Skeletal muscle cell (primary cell): ENCODE measurements around the gene CRABP1.

Experiments used
- DNase-seq: peaks from one replicate; pipeline ENCODE4 v3.0.0-alpha.2; 2010; ENCODE audit warnings: low read depth
- H3K4me3 ChIP-seq: 2 replicates; pipeline ENCODE4 v1.5.1; 2011; ENCODE audit warnings: low read depth, mild to moderate bottlenecking, control low read depth, low read length, moderate library complexity

The CRABP1 gene

DNA sequence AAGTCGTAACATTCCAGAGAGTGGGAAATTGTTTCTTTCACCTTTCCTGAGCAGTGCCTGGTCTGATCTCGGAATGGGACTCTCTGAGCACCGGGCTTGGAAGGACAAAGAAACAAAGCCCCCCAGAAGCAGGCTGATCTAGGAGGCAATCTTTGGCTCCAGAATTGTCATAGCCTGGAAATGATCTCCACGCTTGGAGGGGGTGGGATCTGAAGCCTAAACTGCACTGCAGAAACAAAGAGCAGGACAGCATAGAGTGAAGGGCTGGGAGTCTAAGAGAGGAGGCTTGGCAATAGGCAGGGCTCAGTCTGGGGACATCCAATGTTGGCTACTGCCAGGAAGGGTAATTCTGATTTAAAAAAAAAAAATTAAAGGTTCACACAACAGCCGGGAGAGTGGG lies 1.9 kb downstream of the CRABP1 start:
- DNase-seq = no peak
- no peak overlapping the region for H3K4me3 ChIP-seq

DNA sequence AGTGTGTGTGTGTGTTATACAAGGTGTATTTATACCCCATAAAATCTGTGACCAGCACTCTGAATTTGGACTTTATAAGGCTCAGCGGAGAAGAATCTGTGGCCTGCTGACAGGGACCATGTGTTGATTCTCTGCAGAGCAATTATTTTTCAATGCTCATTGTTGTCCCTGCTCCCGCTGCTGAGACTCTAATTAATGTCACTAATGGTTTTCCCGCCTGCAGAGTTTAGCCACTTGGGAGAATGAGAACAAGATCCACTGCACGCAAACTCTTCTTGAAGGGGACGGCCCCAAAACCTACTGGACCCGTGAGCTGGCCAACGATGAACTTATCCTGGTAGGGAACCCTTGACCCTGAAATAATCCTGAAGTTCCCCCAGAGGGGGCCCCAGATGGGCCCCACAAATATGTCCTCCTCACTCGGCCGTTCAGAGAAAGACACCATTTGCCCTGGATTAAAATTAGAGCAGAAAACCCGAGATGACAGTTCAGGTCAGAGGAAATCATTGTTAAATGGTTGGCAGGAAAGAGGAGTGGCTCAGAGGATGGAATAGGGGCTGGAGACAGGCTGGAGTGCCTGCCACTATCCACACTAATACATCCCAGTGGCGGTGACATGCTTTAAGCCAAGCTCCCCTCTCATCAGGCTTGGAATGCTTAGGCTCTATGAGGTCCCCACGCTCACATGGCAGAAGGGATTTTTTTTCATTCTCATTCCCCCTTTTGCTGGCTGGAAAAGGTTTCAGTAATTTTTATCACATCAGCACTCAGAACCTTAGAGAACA lies 3.3 kb downstream of the CRABP1 start:
- no peak overlapping the region for H3K4me3 ChIP-seq

DNA sequence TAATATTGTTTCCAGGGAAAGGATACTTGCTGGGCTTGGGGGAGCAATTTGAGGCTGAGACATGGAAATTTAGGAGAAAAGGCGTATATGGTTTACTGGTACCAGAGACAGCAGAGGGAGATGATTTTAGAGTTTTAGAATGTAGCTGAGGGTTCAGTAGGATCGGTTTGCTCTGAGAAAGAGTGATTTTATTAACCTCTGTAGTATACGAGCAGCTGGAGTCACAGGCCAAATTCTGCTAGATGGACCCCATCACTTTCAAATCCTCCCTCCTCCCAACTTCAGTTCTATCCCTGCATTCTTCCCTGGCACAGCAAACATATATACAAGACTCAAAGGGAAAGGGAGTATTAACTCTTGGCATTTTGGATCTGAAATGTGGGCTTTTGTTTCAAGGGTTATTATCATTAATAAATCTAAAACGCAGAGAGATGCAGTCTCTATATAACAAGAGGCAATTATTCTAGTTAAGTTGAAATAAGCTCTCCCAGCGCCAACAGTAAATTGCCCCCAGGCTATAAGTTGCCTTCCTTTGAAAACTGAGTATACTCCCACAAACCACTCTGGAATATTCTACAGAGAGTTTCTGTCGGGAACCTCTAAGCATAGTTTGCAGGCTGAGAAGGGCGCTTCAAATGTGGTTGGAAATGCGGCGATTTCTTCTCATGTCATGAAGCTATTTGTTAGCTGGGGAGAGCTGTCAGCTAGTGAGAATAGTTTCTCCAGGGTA lies 5.4 kb downstream of the CRABP1 start:
- H3K4me3 ChIP-seq = no peak overlapping the region
- no peak for DNase-seq

More for the DNA sequence above, 3.3 kb downstream of the CRABP1 start:
- no peak for DNase-seq

DNA sequence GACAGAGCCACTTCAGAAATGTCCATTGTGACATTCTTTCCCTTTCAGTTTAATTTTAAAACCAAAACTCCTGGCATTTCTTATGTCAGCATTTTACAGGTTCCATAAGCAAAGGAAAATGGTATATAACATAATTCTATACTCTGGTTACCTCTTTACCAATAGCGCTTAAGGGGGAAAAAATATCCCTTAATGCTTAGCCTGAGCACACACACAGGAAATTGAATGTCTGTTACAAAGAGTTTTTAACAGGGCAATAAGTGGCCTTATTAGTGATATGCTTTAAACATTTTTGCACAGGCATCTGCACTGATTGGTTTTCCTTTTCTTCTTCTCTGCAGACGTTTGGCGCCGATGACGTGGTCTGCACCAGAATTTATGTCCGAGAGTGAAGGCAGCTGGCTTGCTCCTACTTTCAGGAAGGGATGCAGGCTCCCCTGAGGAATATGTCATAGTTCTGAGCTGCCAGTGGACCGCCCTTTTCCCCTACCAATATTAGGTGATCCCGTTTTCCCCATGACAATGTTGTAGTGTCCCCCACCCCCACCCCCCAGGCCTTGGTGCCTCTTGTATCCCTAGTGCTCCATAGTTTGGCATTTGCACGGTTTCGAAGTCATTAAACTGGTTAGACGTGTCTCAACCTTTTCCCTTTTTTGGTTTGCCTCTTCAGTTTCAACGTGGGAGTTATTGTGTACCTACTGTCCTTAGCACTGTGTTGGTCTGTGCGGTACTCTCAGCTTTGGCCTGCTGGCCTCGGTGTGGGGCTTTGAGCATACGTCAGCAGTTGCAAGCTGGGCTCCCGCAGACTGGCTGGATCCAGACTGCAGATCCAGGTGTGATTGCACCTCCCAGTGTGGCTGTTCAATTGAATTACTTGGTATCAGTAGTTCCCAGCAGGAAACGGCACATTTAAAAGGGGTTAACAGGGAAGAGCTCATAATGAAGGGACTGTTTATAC lies 7.7 kb downstream of the CRABP1 start:
- DNase-seq = peak; percentile 1
- no peak overlapping the region for H3K4me3 ChIP-seq

DNA sequence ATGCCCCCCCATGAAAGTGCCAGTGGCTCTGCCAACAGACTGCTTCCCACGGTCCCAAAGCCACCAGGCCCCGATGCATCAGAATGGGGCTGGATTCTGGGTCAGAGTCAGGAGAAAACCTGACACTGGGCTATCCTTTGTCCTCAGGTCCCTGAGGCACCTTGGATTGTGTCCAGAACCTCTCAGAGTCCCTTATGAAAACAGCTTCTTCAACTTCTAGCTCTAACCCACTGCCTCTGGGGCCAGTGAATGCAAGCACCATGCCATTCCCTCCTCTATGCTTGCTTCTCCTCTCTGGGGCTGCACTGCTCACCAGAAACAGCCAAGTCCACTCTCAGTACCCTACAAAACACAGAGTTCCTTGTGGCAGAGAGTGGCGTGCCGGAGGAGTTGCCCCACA lies 9.9 kb downstream of the CRABP1 start:
- DNase-seq = no peak

DNA sequence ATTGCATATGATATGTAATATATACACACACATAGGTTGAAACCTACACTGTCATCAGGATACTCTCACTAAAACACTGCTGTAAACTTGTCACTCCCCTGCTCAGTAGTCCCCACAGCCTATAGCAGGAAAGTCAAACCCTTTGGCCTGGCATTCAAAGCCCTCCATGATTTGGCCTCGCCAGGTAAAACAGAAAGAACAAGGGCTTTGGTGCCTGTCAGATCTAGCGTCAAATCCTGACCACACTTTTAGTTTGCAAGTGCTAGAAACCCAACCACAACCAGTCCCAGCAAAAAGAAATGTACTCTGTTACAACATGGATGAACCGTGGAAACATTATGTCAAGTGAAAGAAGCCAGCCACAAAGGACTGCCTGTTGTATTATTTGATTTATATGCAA lies 11.4 kb downstream of the CRABP1 start:
- no peak overlapping the region for H3K4me3 ChIP-seq
- no peak for DNase-seq

More for the DNA sequence above, 9.9 kb downstream of the CRABP1 start:
- no peak overlapping the region for H3K4me3 ChIP-seq

DNA sequence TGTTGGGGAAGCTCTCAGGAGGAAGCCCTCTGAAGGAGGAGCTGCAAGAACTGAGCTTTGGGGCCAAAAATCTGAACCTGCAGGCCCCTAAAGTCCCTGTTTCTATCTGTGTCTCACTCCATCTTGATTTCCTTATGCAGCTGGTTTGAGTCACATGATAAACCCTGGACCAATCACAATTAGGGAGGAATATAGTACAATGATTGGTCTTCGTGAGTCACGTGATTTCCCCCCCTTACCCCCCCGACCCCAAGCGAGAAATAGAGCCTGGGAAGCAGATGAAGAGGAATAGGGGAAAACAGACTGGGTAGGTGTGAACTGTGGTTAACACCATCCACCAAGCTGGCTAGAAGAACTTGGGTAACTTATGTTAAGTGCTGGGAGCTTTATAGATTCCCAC lies 12.9 kb downstream of the CRABP1 start:
- H3K4me3 ChIP-seq = no peak overlapping the region
- no peak for DNase-seq

DNA sequence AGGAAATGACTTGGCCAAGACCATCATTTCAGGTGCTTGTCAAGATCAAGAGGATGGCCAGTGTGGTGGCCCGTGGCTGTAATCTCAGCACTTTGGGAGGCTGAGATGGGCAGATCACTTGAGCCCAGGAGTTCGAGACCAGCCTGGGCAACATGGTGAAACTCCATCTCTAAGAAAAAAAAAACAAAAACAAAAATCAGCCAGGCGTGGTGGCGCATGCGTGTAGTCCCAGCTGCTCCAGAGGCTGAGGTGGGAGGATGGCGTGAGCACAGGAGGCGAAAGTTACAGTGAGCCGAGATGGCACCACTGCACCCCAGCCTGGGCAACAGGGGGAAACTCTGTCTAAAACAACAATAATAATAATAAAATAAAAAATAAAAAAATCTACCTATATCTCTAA lies 15.0 kb downstream of the CRABP1 start:
- no peak for DNase-seq
- no peak overlapping the region for H3K4me3 ChIP-seq

DNA sequence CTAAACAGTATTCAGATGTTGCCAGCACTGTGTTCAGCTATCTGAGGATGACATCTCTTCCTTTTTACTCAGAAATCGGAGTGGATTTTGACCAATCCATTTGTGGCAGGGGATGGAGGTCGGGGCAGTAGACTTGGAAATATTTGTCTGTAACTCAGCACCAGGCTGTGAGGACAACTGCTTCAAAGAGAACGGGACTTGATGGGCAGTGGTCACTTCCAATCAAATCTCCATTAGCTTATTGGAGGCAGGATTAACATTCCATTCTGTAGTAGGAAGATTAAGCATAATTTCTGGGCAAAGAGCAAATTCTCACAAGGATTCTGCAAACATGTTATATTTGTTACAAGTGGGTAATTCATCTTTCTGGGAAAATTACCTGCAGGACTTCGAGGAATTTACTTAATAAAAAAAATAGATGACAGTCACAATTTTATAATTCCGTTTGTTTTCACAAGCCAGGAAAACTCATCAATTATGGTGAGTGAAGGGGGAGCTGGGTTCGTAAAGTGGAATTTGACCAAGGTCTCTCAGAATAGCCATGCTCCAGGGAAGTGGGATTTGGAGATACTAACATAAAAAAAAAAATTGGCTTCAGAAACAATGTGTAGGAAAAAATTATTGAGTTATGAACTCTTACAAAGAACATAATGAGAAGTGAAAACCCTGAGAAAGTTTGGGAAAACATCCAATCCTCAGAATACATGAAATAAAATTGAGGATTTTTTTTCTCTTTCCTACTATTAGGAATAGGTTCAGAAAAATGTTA lies 18.1 kb downstream of the CRABP1 start:
- H3K4me3 ChIP-seq = no peak overlapping the region
- DNase-seq = no peak

DNA sequence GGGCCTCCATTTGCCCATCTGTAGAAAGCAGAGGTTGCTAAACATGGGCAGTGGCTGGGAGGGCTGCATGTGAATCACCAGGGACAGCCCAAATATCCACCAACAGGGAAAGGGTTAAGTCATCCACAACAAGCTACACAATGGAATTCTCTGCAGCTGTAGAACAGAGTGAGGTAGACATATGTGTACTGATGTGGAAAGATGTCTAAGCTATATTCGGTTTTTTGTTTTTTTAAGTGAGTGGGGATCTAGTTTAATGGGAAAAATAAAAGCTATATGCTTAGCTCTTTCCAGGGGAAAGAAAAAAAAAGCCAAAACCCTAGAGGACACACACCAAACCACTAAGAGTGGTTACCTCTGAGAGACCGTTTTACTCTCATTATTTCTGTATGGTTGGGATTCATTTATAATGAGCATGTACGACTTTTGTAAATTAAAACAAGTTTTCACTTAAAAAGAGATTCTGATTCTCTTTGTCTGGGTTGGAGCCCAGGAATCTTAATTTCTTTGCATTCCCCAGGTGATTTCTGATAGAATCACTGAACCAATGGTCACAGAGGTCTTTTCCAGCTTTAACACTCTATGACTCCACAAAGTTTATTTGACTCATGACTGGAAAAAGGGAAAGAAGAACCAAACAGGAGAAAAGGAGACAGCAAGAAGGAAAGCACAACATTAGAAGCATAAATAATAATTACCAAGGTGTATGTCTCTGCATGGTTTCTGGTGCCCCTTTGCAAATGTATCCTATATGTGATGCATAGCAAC lies 19.1 kb downstream of the CRABP1 start:
- DNase-seq = no peak
- H3K4me3 ChIP-seq = no peak overlapping the region

DNA sequence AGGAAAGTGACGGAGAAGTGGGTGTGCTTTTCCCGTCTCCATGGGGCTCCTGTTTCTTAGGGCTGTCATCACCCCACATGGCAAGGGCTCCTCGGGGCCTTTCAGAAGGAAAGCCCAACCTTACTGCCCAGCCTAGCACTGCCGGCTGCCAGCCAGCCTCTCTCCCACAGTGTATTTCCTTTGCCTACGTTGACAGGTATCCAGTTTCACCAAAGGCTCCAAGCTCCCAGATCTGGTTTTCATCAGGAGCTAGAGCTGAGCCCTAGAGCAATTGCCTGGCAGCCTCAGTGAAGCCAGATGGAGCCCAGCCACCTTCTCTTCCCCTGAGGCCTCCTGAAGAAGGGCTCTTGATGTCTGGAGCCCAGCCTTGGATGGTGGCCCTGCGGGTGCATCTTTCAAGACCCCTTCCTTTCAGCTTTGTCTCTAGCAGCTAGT lies 20.2 kb downstream of the CRABP1 start:
- no peak overlapping the region for H3K4me3 ChIP-seq
- no peak for DNase-seq

DNA sequence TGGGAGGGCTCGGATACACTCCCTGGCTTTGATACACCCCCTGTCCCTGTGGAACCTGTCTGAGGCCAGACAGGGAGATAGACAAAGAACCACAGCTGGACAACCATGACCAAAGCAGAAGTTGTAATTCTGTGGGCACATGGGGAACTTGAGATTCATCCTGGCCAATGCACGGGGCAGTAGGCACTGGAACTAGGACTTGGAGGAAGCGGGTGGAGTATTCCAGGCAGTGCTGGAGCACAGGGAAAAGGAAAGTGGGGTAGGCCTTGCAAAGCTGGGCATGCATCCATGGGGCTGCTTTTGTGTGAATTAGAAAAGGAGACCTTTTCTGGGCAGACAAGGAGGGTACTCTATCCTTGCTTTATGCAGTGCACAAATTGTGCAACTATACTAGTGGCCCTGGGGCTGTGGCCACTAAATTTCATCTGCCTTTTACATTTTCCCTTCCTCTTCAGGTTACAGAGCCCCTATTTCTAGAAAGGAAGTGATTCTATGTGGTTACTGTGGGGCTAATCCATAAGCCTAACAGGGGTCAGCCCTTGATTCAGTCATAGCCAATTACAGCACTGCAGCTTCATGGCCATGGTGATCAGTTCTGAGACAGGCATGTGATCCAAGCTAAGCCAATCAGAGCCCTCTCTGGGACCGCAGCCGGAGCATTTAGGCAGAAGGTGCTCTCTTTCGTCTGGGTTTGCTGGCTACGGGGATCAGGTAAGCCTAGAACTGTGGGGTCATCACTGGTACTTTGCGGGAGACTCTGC lies 21.0 kb downstream of the CRABP1 start:
- no peak overlapping the region for H3K4me3 ChIP-seq
- no peak for DNase-seq

DNA sequence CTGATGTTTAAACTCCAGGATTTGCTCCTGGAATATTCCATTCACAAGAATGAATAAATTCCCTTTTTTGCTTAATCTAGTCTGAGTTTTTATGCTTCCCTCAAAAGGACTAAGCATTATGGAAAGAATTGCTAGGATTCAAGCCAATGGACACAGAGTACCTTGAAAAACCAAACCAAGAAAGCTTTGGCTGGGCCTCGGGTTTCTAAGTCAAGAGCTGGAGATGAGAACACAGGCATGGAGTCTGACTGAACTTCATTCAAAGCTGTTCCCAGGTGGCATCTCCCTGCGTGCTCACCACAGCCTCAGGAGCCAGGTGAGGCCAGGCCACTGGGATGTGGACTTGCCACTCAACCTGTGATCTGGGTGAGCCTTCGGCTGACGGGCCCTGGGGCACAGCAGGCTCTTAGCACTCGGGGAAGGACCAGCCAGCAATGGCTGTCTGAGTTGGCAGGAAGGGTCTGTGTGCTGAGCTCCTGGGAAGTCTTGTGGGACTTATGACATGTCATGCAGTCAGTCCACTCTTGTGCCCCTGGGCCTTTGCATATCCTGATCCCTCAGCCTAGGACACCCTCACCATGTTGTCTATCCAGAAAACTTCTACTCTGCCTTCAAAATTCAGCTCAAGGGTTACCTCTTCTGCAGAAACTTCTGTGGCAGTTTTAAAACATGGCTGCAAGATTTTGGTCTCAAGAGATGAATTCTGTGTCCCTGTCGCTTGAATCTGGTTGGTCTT lies 21.8 kb downstream of the CRABP1 start:
- no peak for DNase-seq

DNA sequence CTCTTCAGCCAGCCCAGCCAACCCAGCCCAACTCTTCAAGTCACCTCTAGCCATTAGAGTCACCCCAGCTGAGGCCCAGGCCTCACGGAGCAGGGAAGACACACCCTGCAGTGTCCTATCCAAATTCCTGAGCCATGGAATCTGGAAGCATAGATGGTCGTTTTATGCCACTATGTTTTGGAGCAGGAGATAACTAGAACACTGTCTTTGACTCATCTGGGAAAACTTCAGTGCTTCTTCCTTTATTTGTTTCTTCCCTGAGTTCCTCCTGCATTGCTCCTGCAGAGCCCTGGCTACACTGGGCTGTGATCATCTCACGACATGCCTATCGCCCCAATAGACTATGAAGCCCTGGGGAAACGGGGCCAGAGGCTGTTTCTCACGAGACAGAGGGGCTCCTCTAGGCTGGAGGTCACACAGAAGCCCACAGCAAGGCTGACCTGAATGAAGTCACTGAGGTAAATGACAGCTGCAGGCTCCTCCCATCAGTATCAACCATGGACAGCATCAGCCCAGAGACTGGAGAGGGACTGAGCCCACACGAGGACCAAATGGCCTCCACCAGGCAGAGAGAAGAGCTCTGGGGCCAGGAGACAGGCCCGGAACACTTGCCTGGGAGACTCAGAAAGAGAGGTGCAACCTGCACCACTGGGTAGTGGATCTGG lies 22.7 kb downstream of the CRABP1 start:
- DNase-seq = no peak
- no peak overlapping the region for H3K4me3 ChIP-seq

More for the DNA sequence above, 21.8 kb downstream of the CRABP1 start:
- H3K4me3 ChIP-seq = no peak overlapping the region

DNA sequence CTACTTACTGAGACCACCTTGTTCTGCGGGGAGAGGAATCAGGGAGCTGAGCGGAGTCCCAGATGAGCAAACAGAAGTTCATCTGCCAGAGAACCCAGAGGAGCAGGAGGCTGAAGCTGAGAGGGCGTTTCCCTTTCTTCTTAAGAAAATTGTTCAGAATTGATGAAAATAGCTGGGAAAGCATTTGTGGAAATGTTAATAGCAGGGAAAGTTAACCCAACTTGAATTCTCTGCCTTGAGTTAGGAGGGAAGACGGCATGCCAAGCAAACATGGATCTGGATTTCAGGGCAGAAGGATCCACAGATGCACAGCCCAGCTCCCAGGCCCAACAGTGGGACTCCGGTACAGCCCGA lies 23.2 kb downstream of the CRABP1 start:
- no peak overlapping the region for H3K4me3 ChIP-seq
- no peak for DNase-seq

DNA sequence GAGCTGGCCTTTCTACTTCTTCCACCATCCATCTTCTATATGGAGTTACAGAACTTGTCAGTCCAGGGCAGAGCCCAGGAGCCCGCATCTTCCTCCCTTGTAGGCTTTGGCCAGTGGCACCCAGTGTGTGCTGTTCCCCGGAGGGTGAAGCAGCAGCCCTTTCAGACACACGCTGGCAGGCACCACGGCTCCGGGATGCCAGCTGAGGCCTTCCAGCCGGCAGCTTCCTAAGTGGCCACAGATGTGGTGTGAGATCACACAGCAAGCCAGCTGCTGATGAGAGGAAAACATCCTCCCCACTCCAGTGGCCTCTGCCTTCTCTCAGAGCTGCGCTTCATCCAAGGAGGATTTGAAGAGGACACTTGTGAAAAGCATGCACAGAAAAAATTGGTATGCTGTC lies 24.1 kb downstream of the CRABP1 start:
- DNase-seq = no peak
- H3K4me3 ChIP-seq = no peak overlapping the region

DNA sequence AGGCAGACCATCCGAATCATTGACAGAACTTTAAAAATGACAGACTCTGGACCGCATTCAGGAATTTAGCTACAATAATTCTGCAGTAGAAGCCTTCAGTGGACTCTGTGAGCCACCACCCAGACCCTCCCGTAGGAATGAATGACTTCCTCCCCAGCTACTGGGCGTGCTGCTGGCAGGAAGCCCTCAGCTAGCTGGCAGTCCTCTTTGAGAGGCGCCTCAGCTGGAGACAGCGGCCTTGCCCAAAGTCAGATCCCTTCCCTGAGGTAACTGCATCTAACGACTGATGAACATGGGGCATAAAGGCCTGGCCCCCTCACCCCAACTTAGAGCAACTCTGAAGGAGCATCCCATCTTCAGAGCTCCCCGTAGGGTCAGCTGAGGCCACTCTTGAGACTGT lies 25.8 kb downstream of the CRABP1 start:
- DNase-seq = no peak
- H3K4me3 ChIP-seq = no peak overlapping the region
